Activated CD8-positive, alpha-beta memory T cell treated with anti-CD3 and anti-CD28 coated beads, Interleukin-2, amount 10 ng/mL, durations not matched to agents 7 days and 5 days (primary cell): ENCODE measurements around the gene TOR1B. TPM values are rescaled to one million over a fixed set of nuclear protein-coding genes. Genes with fewer than 3 reads are reported as not detected.
A peak's percentile ranks its signal among the peaks of the same experiment; 100 is the strongest.

ENCODE experiments used
- ATAC-seq: fragments of 150-1000 bp; cut with Tn5 transposase; one replicate; pipeline ENCODE4 v1.10.0; 2021; ENCODE audit warnings: moderate library complexity
- CTCF ChIA-PET: fragments of 350-600 bp; sonication (Branson Sonifier 250); formaldehyde crosslinking; loops from one replicate; lab custom pipeline; 2021; ENCODE audit warnings: antibody characterized with exemption; lab: Charles Lee
- DNase-seq: peaks from one replicate; pipeline ENCODE4 v3.0.0-alpha.2; 2020
- H3K27ac Mint-ChIP-seq: one replicate; pipeline ENCODE4 v1.8.0; 2021; ENCODE audit warnings: mild to moderate bottlenecking, mixed read lengths
- H3K27me3 Mint-ChIP-seq: one replicate; pipeline ENCODE4 v1.8.0; 2021; ENCODE audit warnings: mixed read lengths
- H3K36me3 Mint-ChIP-seq: one replicate; pipeline ENCODE4 v1.8.0; 2021; ENCODE audit warnings: mild to moderate bottlenecking, mixed read lengths
- H3K4me1 Mint-ChIP-seq: one replicate; pipeline ENCODE4 v1.8.0; 2021; ENCODE audit warnings: mixed read lengths
- H3K4me3 Mint-ChIP-seq: one replicate; pipeline ENCODE4 v1.8.0; 2021; ENCODE audit warnings: mild to moderate bottlenecking, moderate library complexity, mixed read lengths
- H3K9me3 Mint-ChIP-seq: one replicate; pipeline ENCODE4 v1.8.0; 2022; ENCODE audit warnings: low read depth, mixed read lengths
- total RNA-seq, 2 experiments: library from RNA; stranded (reverse); gene quantifications; one replicate each; pipeline ENCODE4 v1.2.3, GENCODE V29; 2021

Gene TOR1B
- total RNA-seq, 2 experiments from 2014 or later: 30.1 to 31.5 TPM

DNA sequence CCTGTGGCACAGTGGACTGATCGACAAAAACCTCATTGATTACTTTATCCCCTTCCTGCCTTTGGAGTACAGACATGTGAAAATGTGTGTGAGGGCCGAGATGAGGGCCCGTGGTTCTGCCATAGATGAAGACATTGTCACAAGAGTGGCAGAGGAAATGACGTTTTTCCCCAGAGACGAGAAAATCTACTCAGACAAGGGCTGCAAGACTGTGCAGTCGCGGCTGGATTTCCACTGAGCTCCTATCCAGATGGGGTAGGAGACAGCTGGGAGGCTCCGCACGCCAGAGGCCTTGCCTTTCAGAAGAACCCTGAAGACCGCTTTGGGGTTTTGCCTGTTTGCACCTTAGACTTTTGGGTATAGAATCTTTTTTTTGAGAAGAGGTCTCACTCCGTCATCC lies 6.4 kb downstream of the TOR1B start:
- Mint-ChIP-seq H3K36me3 (peaks cover 50% of the 10 kb centered on the region), H3K4me1 (peaks cover 33% of the 10 kb centered on the region), H3K4me3 (no peak overlapping the region), H3K27me3 (no peaks in the 10 kb centered on the region), H3K27ac (no peak overlapping the region), H3K9me3 (no peaks in the 10 kb centered on the region)
- DNase-seq (no peak), ATAC-seq (no peak)
- CTCF ChIA-PET: interaction anchor here (0.8 kb wide), 2 partner anchors 10 to 25 kb away, joined by 3 read pairs; no protein-coding TSS in a partner anchor

DNA sequence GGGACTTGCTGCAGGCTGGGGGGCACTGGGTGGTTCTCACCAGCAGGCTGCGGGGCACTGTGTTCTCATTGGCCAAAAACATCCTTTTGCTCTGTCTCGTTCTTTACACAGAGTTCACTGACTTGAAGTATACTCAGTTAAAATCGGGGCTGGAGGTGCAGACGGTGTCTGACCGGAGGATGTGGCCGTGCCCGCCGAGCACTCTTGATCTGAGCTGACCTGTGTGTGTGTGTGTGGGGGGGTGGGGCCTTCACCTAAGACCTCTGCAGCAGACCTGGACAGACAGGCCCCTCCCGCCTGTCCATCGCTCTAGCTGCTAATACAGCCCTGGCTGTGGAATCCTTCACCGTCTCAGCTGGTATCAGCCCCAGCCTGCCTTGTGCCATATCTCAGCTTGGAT lies 7.1 kb downstream of the TOR1B start:
- DNase-seq: no peak
- Mint-ChIP-seq H3K36me3 (peaks cover 51% of the 10 kb centered on the region), H3K9me3 (no peaks in the 10 kb centered on the region), H3K4me1 (peaks cover 33% of the 10 kb centered on the region), H3K27me3 (no peaks in the 10 kb centered on the region), H3K4me3 (no peak overlapping the region), H3K27ac (no peak overlapping the region)
- CTCF ChIA-PET: interaction anchor here (1.1 kb wide), 2 partner anchors 24 to 26 kb away, joined by 4 to 5 read pairs; no protein-coding TSS in a partner anchor
- no peak for ATAC-seq

- DNase-seq (no peak), ATAC-seq (no peak)
- peaks cover 52% of the 10 kb centered on the region for H3K36me3 Mint-ChIP-seq
- no peaks in the 10 kb centered on the region for H3K9me3 Mint-ChIP-seq
- H3K4me1 Mint-ChIP-seq: peaks cover 28% of the 10 kb centered on the region
- no peaks in the 10 kb centered on the region for H3K27me3 Mint-ChIP-seq
- no peak overlapping the region for H3K27ac Mint-ChIP-seq
- H3K4me3 Mint-ChIP-seq: no peak overlapping the region
- CTCF ChIA-PET: interaction anchor here (1.1 to 1.4 kb wide), 3 partner anchors 23 to 84 kb away, joined by 4 to 5 read pairs (median 4); no protein-coding TSS in a partner anchor
Observed at GRCh38 chr9:129810788-129811187, 7.8 kb downstream of the TOR1B start.

- no peak for ATAC-seq
- Mint-ChIP-seq H3K36me3 (peaks cover 52% of the 10 kb centered on the region), H3K4me3 (no peak overlapping the region), H3K9me3 (no peaks in the 10 kb centered on the region), H3K27ac (no peak overlapping the region), H3K27me3 (no peaks in the 10 kb centered on the region), H3K4me1 (peaks cover 18% of the 10 kb centered on the region)
- DNase-seq: no peak
- CTCF ChIA-PET: interaction anchor here (1.4 kb wide), 1 partner anchor 85 kb away, joined by 4 read pairs; no protein-coding TSS in a partner anchor
Observed at GRCh38 chr9:129811967-129812363, 9.0 kb downstream of the TOR1B start.

DNA sequence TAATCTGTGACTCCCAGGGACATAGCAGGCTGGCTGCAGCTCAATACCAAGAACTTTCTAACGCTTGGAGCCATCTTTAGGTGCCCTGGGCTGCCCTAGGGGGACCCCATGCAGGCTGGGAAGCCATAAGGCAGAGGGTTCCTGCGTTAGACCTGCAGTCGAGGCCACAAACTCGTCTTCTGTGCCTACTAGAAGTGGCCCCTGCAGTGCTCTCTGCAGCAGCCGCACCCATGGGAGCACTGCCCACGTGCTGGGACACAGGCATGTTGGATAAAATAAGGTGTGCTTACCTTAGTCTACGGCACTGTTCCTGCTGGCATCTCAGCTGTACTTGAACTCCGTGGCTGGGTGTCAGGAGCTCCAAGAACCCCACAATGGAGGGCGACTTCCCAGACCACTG lies 9.4 kb downstream of the TOR1B start:
- H3K36me3 Mint-ChIP-seq: peaks cover 51% of the 10 kb centered on the region
- H3K9me3 Mint-ChIP-seq: no peaks in the 10 kb centered on the region
- H3K27ac Mint-ChIP-seq: no peak overlapping the region
- no peaks in the 10 kb centered on the region for H3K27me3 Mint-ChIP-seq
- peaks cover 14% of the 10 kb centered on the region for H3K4me1 Mint-ChIP-seq
- DNase-seq (no peak), ATAC-seq (no peak)
- no peak overlapping the region for H3K4me3 Mint-ChIP-seq
- CTCF ChIA-PET: no interaction called here

DNA sequence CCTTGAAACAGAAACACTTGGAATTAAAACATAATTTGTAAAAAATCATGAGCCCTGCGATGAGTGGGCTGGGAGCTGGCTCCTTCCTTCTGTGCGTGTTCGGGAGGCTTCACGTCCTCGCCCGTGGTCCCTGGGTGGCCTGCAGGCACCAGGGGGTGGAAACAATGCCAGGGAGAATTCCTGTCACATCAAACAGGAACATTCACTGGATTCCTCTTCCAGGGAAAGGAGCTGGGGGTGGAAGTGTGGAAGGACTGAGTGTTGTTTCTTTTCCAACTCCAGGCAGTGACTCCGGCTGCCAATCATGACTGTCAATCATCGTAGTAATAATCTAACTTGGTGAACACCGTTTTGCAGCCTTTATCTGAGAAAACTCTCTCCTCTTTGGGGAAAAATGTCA lies 10.7 kb downstream of the TOR1B start:
- no peak overlapping the region for H3K4me3 Mint-ChIP-seq
- peaks cover 54% of the 10 kb centered on the region for H3K36me3 Mint-ChIP-seq
- DNase-seq (no peak), ATAC-seq (no peak)
- H3K4me1 Mint-ChIP-seq: peaks cover 19% of the 10 kb centered on the region
- CTCF ChIA-PET: no interaction called here
- no peaks in the 10 kb centered on the region for H3K27me3 Mint-ChIP-seq
- no peaks in the 10 kb centered on the region for H3K9me3 Mint-ChIP-seq
- no peak overlapping the region for H3K27ac Mint-ChIP-seq

DNA sequence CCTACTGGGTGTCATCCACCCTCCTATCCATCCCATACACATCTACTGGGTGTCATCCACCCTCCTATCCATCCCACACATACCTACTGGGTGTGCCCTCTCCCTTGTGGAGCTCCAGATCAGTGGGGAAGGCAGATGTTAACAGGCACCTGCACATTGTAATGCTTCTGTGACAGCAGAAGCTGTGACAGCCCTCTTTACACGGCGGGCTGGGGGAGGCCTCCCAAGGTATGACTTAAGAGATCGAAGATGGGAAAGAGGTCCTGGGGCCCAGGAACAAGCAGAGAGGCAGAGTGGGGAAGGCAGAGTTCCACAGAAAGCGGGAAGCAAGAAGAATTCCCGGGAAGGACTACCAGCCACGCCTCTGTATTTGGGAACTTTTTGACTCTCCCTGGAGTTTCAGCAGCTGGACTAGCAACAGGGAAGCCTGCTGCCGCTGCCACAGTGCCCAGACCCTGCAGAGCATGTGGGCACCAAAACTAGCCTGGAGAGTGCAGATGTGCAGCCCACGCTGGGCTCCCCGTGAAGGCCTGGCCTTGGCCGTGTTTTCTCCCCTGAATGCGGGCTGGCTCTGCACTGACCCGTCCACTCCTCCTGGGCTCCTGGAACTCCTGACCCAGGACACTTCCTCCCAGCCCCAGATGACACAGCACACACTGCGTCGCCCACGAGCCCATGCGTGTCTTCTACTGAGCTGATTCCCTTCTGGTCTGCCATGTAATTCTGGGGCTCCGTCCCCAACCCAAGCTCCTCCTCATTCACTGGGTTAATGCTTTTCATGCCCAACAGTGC lies 11.6 kb downstream of the TOR1B start:
- no peak for ATAC-seq
- Mint-ChIP-seq H3K27ac (no peak overlapping the region), H3K36me3 (peaks cover 52% of the 10 kb centered on the region), H3K4me3 (no peak overlapping the region), H3K9me3 (no peaks in the 10 kb centered on the region), H3K4me1 (peaks cover 19% of the 10 kb centered on the region), H3K27me3 (no peaks in the 10 kb centered on the region)
- CTCF ChIA-PET: no interaction called here
- DNase-seq: no peak

GRCh38 chr9:129815278-129815677 lies 12.3 kb downstream of the TOR1B start:
- Mint-ChIP-seq H3K4me1 (peaks cover 19% of the 10 kb centered on the region), H3K27ac (no peak overlapping the region), H3K9me3 (no peaks in the 10 kb centered on the region), H3K36me3 (peaks cover 49% of the 10 kb centered on the region), H3K4me3 (no peak overlapping the region), H3K27me3 (no peaks in the 10 kb centered on the region)
- CTCF ChIA-PET: no interaction called here
- no peak for ATAC-seq
- no peak for DNase-seq

DNA sequence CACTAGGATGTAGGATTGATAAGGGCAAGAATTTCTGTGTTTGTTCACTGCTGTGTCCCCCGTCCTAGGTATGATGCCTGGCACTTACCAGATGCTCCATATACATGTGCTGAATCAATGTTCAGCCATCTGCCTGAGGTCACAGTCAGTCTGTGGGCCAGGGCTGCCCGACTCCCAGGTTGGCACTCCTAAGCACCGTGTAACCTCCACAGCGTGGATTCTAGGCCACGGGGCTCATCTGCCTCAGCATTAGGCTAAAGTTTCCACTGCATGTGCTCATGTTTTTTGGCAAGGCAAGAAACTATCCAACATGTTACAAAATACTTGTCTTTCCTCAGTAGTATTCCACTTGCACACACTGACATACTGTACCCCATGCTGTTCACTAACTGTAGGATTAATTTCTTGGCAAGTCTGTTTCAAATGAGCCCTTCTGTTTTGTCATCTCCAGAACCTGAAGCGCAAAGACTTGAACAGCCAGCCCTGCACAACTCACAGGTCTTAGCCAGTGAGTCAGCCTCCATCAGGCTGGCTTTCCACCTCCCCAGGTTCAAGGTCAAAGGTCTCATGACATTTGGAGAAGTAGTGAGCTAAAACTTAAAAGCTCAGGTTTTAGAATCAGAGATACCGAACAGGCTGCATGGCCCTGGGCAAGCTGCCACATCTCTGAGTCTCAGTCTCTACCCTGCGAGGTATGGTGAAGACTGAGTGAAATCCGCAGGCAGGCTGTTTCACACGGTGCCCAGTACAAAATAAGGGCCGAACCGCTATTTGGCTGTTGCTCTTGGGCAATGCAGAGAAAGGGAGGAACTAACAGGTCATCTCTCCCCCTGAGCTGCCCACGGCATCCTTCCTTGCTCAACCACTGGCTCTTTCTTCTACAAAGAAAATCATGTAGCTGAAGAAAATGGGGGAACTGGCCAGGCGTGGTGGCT lies 13.8 kb downstream of the TOR1B start:
- Mint-ChIP-seq H3K27ac (peak overlapping the region; percentile 3), H3K4me1 (peaks cover 17% of the 10 kb centered on the region), H3K9me3 (no peaks in the 10 kb centered on the region), H3K4me3 (no peak overlapping the region), H3K36me3 (peaks cover 51% of the 10 kb centered on the region), H3K27me3 (no peaks in the 10 kb centered on the region)
- CTCF ChIA-PET: interaction anchor here (0.7 kb wide), 1 partner anchor 1503 kb away, joined by 4 read pairs; no protein-coding TSS in a partner anchor
- ATAC-seq (no peak), DNase-seq (no peak)

DNA sequence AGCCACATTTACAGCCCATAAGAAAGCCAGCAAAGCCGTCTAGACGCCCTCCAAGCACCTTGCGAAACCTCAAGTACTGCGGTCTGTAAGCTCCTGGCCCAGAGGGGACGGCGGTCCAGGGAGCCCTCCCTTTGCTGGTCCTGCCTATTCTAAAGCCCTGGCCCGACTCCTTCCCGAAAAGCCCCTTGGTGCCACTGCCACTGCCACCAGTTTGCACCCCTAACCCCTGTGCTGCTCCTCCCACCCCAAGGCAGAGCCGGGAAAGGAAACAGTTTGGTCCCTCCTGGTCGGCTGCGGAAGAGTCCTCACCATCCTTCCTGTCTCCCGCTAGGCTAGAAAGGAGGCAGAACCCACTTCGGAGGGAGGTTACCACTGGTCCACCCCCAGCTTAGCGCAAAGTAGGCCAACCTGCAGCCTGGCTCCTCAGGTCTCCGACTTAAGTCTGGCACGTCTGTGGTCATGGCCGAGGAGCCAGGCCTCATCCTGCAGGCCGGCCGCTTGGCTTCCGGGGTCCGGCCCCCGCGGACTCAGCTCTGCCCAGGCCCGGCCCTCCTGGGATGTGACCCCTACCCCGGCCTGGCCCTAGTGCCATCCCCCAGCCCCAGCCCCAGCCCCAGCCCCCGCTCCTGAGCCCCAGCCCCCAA lies 20.0 kb downstream of the TOR1B start:
- Mint-ChIP-seq H3K9me3 (no peaks in the 10 kb centered on the region), H3K36me3 (peaks cover 34% of the 10 kb centered on the region), H3K27ac (peak overlapping the region; percentile 82), H3K4me3 (peak overlapping the region; percentile 85), H3K27me3 (no peaks in the 10 kb centered on the region), H3K4me1 (peaks cover 23% of the 10 kb centered on the region)
- CTCF ChIA-PET: interaction anchor here (0.7 kb wide), 1 partner anchor 12 kb away, joined by 4 read pairs; the partner anchor contains the start of gene C9orf78
- ATAC-seq (peak; percentile 17), DNase-seq (peak; percentile 65)

- peaks cover 20% of the 10 kb centered on the region for H3K4me1 Mint-ChIP-seq
- ATAC-seq (peak; percentile 47), DNase-seq (no peak)
- CTCF ChIA-PET: no interaction called here
- no peaks in the 10 kb centered on the region for H3K9me3 Mint-ChIP-seq
- peaks cover 32% of the 10 kb centered on the region for H3K36me3 Mint-ChIP-seq
- no peaks in the 10 kb centered on the region for H3K27me3 Mint-ChIP-seq
- peak overlapping the region; percentile 85 for H3K4me3 Mint-ChIP-seq
- peak overlapping the region; percentile 82 for H3K27ac Mint-ChIP-seq
Observed at GRCh38 chr9:129823542-129823934, 20.6 kb downstream of the TOR1B start.

- H3K4me1 Mint-ChIP-seq: peaks cover 16% of the 10 kb centered on the region
- no peaks in the 10 kb centered on the region for H3K9me3 Mint-ChIP-seq
- peaks cover 30% of the 10 kb centered on the region for H3K36me3 Mint-ChIP-seq
- DNase-seq (peak; percentile 96), ATAC-seq (peak; percentile 93)
- no peaks in the 10 kb centered on the region for H3K27me3 Mint-ChIP-seq
- CTCF ChIA-PET: interaction anchor here (1.4 kb wide), 1 partner anchor 15 kb away, joined by 3 read pairs; no protein-coding TSS in a partner anchor
- H3K4me3 Mint-ChIP-seq: peak within 1 kb of the TSS; percentile 85
- H3K27ac Mint-ChIP-seq: peak within 1 kb of the TSS; percentile 82
Observed at GRCh38 chr9:129823935-129824601, 21.1 kb downstream of the TOR1B start, which contains the start of gene TOR1A. TSS of gene TOR1A (minus strand) at chr9:129824136. CDS start at chr9:129824085, 51 bp downstream.
